Body of pancreas (tissue), 4 donors: ENCODE data around the gene MAP1S.

Experiments
- CTCF ChIP-seq, 7 experiments: fragments of 450-650 bp in 4 of 7; fragments of 200-600 bp in 3 of 7; sonication (generic) in 3 of 7; IDR thresholded peaks; one replicate each; pipeline ENCODE4 v1.5.1; 2016 to 2019; ENCODE audit warnings: antibody characterized with exemption in 7 of 7
- POLR2A ChIP-seq, 3 donors: fragments of 450-650 bp; IDR thresholded peaks; one replicate each; pipeline ENCODE4 v1.6.1; 2016; ENCODE audit warnings: antibody characterized with exemption in 3 of 3, mild to moderate bottlenecking in 2 of 3

DNA sequence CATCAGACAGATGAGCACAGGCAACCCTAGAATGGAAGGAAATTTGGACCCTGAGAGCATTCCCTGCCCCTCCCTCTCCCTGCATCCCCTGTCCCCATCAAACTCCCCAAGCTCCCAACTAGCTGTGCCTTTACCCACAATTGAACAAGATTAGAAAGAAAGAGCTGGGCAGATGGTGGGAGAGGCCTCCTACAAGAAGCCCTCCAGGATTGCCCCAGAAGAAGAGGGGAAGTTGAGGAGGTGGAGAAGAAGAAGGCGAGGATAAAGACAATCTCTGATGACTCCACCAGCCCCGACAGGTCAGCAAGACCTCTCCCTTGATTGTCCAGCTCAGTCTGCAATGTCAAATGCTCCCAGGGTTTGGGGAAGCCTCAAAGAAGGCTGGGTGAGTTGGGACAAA, 43.0 kb upstream of the MAP1S start:
- TF ChIP-seq CTCF (IDR thresholded peaks at IDR 0.05) (no peak), POLR2A (IDR thresholded peaks at IDR 0.05) (no peak)
